GM18867 (cell line): ENCODE data around the gene DVL1.
A peak's percentile ranks its signal among the peaks of the same experiment; 100 is the strongest.

Experiments
- ATAC-seq: cut with Tn5 transposase; IDR thresholded peaks from one replicate; pipeline ENCODE4 v1.9.1; 2021; ENCODE audit warnings: mild to moderate bottlenecking, moderate library complexity; ENCODE audit not compliant: unreplicated experiment

DVL1 gene

DNA sequence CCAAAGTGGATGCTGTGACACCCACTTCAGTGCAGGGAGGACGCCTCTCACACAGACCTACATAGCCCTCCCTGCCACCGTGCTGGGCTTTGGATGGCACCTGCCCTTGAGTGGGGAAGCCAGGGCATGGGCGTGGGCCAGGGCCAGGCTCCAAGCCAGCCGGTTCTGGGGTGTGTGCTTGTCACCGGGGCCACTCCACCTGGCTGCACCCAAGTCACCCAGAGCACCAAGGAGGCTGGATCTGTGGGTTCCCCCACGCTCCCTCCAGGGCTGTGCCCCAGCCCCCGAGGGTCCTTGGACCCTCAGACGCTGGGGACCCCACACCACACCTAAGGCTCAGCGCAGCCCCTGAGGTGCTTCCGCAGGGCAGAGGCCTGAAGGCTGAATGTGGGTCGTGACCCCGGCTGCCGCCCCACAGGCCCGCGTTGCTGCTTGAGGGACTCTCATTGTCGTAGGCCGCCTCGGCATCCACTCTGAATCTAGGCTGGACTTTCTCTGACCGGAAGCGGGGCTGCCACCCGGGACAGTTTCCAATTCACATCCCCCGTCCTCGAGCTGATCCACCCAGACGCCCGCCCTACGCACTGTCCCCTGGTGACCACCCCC lies 7.7 kb upstream of the DVL1 start:
- ATAC-seq = no peak

DNA sequence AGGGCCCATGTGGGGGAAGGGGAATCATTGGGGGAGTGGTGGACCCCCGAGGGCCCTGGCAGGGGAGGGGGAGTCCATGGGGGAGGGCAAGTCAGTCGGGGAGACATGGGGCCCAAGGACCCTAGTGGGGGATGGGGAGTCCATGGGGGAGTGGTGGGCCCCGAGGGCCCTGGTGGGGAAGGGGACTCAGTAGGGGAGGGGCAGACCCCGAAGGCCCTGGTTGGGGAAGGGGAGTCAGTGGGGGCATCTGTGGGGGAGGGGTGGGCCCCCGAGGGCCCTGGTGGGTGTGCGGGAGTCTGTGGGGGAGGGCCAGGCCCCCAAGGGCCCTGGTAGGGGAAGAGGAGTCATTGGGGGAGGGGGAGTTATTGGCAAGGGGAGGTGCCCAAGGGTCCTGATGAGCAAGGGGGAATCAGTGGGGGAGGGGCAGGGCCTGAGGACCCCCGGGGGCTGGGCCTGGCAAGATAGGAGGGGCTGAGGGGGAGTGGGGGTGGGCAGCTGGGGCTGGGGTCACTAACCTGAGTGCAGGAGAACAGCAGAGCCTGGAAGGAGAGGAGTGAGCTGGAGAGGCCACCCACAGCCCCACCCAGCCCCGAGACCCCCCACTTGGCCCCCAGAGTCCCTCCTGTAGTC lies 7.1 kb upstream of the DVL1 start:
- no peak for ATAC-seq

DNA sequence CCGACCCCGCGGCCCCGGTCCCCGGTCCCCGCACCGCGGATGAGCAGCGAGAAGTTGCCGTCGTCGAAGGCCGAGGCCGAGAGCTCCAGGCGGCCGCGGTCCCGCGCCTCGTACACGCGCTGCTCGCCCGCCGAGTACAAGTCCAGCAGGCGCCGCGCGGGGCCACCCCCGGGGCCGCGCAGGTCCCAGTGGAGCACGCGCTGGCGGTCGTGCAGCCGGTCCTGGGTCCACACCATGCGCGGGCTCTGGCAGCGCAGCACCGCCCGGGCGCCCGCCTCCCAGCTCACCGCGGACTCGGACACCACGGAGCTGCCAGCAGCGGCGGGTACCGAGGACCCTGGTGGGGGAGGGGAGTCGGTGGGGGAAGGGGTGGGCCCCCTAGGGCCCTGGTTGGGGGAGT lies 6.2 kb upstream of the DVL1 start:
- no peak for ATAC-seq

DNA sequence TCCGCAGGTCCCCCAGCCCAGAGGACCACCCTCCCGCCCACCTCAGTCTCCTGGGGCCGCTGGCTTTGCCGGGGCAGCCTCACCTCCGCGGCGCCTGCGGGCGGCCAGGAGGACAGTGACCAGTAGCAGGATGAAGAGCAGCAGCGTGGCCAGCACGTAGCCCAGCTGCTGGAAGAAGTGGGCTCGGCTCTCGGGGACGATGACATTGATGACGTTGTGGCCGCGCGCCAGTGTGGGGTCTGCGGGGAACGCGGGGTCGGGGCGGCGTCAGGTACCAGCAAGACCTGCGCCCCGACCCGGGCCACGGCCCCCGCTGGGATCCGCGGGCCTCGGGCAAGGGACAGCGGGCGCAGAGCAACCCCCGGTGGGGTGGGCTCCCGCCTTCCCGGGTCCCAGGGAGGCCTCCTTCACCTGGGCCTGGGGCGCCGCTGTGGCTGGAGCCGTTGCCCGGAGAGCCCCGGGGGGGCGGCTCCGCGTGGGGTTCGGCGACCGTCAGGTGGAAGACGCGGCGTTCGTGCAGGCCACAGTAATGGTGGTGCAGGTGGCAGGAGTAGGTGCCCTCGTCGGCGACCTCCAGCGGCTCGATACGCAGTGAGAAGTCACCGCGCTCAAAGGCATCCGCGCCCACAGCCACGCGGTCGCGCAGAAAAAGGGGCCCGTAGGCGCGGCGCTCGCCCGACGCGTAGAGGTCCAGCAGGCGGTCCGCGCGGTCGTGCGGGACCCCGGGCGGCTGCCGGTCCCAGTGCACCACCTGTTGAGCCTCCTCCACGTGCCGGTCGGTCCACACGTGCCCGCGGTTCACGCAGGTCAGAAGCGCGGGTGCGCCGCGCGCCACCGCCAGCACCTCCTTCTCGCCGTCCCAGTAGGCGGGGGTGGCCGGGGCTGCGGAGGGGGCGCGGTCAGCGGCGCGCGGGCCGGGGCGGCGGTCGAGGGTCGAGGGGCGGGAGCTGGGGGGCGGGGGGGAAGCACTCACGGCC lies 5.3 kb upstream of the DVL1 start:
- ATAC-seq = no peak

DNA sequence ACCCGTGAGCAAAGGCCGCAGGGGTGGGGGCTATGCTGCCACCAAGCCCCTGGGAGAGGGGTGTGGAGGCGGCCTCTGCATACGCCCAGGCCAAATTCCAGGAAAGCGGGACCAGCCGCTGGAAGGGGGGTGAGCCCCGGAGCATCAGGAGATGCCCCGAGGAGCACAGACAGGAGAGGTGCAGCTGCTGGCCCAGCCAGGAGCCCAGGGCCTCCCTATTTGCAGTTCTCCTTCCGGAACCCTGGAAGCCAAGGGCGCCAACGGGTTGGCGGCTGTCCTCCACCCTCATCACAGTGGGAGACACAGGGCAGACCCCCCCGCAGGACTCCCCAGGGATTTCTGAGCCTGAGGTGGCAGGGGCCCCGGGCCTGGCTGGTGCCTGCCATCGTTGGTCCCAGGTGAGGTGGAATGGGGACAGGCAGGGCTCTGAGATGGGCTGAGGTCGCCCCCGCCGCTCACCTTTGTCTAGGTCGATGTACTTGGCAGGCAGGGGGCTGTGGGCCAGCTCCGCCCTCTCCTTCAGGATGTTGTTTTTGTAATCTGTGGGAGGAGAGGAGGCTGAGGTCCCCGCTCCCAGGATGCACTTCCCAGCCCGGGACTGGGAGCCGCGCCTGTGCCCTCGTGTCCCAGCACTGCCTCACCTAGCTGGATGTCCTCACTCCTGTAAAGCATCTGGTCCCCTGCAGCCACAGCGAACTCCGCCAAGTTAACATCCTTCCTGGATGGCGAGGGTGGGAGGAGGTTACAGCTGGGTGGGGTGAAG lies 4.4 kb upstream of the DVL1 start:
- no peak for ATAC-seq

DNA sequence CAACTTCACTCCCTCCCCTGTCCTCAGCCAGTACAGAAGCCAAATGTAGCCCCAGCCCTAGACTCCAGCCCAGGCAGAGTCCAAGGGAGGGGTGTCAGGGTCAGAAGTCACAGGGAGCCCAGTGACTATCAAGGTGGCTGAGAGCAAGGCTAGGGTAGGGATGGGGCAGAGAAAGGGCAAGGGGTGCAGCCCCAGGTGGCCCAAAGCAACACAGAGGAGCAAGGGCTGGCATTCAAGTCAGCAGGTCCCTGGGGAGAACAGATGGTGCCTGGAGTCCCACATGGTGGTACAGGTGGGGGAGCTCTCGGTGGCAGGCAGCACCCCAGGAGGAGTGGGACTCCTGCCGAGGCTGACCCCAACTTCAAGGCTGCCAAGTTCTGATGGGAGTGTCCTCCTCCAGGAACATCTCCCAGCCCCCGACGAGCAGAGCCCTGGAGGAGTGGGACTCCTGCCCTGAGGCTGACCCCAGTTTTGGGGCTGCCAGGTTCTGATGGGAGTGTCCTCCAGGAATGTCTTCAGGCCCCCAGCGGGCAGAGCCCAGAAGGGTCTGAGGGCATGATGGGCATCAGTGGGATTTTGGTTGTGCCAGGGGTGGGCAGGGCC lies 3.7 kb upstream of the DVL1 start:
- ATAC-seq = no peak

DNA sequence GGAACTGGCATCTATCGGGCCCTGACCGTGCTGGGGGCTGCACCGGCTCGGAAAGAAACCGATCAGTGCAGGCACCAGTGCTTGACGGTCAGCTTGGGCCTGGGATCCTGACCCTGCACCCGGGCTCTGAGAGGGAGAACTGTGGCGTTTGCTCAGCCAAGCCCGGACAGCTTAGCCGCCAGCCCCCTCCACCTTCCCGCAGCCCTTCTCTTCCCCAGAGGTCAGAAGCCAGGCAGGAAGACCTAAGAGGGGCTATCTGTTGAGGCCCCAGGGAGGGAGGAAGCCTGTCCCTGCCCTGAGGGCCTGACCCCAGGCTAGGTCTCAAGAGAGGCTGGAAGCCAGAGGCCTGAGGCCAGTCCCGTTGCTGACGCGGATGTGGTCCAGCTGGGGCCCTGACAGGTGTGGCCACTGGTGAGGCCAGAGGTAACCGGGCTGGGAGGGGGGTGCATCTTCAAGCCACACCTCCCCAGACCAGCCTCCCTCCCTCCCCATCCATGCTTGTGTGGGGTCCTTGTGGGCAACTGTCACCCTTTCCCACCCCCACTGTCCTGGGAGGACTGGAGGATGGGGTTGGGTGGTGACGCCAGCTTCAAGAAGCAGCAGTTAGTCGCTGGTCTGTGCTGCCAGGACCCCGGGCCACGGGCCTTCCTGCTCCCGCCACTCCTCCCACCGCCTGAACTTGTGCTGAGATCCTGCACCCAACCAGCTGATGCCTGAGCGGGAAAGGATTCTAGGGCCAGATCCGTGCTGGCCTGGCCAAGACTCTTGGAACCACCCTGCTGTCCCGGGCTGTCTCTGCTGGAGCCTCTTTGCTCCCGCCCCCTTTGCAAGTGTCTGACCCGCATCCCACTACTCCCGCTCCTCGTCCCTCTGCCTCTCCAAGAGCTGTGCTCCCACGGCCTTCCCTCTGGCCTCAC lies 2.6 kb upstream of the DVL1 start:
- no peak for ATAC-seq

DNA sequence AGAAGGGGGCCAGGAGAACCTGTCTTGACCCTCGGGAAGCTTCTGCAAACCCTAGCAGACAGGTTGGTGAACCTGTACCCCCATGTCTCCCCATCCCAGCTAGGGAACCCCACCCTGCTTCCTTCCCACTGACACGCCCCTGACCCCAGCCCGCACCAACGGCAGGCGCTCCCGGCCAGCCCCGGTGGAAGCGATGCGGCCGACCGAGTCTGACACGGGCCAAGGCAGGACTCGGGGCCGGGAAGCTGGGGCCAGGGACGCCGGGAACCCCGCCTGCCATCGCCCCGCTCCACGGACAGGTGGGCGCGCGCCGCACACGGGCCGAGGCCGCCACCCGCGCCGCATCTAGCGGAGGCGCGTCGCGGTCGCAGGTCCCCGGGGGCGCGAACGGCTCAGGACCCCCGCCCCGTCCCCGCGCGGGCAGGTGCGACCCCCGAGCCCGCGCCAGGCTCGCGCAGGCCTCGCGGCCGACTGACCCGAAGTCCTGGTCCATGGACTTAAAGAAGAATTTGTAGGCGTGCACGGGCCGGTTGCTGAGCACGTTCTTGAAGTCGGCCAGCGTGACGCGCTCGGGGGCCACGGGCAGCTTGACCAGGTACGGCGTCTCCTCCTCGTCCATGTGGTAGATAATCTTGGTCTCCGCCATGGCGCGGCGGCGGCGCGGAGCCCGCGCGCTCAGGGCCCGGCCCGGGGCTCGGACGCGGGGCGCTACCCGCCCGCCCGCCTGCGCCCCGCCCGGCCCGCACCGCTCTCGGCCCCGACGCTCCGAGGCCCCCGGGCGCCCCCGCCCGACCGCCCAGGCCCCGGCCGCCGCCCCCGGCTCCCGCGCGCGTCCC lies 580 bp downstream of the DVL1 start:
- peak; percentile 4 for ATAC-seq

DNA sequence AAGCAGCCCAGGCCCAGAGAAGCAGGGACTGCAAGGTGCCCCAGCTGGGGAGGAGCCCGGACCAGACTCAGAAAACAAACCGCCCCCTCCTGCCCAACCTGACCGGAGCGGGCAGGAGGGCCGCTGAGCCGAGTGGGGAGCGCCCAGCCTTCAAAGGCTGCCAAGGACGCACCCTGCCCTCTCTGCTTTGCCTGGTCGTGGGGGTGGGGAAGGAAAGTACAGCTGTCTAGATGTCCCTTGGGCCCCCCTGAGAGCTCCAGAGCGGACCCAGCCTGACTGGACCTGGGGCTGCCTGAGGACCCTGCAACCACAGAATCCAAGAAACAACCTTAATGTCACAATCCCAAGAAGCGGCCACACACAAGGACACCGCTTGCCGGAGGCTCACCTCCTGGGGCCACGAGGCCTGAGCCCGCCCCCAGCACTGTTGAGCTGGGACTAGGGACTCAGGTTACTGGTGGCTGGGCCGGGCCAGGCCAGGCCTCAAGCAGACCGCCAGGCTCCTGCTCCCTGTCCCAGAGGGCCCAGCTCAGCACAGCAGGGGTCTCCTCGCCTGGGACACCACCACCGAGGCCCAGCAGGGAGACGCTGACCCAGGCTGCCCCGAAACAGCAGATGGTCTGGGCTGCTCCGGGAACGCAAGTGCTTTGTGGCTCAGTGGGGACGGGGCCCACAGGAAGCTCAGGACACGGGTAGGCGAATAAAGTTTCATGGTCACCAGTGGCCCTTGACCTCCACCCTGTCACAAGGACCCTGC lies 1.4 kb downstream of the DVL1 start:
- ATAC-seq = no peak

DNA sequence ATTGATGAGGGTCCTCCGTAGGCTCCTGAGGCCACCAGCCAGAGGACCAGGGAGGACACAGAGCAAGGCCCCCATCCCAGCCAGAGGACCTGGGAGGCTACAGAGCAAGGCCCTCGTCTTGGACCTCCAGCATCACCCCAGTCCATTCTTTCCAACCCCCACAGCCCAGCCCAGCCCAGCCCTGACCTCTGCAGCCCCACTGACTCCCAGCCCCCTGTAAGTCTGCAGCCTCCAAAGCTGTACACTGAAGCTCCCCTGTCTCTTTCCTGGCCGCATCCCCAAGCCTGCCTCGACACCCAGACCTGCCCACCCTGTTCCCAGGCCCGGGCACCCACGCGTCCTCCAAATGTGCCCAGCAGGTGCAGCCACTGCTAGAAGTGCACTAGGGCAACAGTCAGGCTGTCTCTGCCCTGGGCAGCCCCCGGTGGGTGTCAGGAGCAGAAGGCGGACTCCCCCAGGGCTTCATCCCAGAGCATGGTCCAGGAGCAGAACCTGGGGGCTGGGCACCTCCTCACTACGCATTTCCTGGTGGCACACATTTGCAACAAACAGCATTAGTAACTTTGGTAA lies 2.1 kb downstream of the DVL1 start:
- ATAC-seq = no peak

DNA sequence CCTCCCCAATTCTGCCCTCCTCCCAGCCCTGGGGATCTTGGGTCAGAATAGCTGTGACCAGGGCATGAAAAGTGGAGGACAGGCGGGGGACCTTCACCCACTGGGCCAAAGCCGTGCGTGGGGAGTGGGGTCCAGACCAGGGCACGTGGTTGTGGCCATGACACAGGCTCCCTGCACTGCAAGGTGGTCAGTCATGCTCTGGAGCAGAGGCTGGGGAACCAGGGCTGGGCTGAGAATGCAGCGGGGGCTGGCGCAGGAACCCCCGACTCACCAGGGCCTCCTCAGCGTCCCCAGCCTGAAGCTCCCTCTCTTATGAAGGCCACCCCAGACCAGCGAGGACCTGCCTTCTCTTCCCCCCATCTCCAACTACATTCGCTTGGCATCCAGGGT lies 2.7 kb downstream of the DVL1 start:
- no peak for ATAC-seq

DNA sequence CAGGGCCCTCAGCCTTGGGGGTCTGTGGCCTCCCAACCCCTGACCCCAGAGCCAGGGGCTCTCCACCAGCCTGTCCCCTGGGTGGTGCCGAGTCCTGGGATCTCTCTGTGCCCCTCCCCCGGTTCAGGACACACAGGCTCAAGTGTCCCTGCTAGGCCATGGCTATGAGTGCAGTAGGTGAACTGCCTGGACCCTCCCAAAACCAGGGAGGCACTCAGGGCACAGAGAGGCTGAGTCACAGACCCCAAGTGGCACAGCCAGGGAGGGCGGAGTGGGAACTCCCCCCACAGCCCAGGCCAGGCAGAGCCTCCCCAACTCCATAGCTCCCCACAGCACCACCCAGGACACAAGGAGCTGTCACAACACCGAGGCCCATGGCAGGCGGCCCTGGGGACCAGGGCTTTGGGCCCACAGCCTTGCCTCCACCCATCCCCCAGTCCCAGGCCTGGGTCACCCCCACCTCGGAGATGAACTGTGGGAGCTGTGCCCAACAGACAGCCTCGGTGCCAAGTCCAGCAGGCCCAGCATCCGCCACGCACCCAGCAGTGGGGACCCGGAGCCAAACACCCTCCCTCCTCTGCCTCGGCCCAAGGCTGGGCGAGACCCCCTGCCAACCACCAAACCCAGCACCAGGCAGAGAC lies 3.2 kb downstream of the DVL1 start:
- ATAC-seq = no peak

DNA sequence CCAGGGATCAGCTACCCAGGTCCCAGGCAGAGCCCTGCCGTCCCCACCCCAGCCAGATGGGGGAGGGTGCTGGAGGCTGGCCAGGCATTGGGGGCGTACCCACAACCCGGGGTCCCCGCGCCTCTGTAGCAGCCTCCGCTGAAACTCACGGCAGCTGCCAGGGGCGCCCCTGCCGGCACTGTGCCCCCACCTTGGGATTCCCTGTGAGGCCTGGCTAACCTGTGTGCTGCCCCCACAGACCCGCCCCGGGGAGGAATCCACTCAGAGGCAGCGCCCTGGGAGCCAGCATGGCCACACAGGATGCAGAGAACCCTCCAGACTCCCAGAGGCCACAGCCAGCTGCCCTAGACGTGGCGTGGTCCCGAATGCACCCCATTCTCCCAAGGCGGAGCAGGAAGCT lies 3.8 kb downstream of the DVL1 start:
- no peak for ATAC-seq

DNA sequence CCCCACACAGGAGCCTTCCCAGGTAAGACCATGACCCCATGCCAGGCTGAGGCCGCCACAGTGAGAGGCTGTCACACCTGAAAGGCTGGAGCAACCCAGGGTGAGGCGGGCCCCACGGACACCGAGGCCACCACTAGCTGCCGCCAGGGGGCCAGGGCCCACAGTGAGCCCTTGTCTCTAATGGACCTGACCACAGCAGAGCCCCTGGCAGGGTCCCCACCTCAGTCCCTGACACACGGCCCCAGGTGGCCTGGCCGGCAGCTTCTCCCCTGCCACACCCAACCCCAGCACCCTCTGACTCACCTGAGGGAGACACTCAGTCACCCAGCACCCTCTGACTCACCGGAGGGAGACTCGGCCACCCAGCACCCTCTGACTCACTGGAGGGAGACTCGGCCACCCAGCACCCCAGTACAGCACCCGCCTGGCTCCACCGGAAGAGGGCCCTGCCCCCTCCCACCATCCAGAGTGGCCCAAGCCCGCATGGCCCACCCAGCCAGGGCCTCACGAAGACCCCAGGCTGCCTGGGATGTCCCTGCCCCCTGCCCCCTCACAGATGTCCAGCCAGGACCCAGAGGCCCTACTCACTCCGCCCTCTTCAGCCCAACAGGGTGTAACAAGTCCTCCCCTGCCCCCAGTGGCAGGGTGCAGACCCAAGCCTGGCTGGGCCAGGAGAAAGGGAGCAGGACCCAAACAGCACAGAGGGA lies 4.4 kb downstream of the DVL1 start:
- ATAC-seq = no peak

DNA sequence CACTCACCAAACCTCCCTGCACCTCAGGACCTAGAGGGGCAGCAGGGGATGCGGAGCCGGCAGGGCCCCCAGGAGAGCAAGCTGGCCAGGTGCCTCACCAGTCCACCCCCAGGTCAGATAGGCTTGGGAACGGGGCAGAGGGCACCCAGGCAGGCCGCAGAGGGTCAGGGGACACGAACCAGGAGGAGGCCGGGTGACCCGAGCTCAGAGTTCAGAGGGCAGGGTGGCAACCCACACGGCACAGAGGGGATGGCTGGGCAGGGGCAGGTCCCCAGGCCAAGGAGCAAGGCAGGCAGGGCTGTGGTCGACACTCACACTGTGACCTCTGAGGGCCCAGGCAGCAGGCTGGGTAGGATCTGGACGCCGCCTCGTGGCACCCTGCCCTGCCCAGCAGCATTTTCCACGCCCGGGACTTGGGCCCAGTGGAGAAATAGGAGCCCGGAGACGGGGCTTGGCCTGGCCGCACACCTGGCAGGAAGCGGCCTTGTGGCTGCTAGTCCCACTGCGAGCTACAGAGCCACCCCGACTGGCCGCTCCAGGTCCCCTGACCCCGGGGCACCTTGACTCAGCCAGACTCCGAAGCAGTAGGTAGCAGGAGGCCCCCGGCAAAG lies 5.3 kb downstream of the DVL1 start:
- ATAC-seq = no peak

DNA sequence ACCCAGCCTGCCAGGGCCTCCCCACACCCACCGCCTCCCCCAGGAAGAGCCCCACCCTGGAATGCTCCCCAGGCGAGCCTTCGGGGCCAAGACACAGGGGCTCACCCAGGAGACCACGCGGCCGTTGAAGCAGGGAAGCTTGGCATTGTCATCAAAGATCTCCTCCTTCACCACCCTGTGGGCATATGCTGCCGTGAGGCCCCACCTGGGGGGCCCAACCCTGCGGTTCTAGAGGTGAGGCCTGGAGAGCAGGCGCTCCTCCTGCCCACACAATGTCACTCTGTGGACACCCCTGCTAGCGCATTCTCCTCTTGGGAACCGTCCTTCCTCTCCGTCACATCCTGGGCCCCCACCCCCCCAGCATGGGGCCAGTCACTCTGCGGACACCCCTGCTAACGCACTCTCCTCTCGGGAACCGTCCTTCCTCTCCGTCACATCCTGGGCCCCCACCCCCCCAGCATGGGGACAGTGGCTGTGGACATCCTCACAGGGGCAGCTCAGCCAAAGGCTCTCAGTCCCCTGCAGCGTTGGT lies 6.6 kb downstream of the DVL1 start:
- no peak for ATAC-seq
